NCI-H146 (cell line): ENCODE measurements around the gene SPHK2.
A peak's percentile ranks its signal among the peaks of the same experiment; 100 is the strongest.

Experiments
- DNase-seq: peaks from one replicate; lab custom pipeline; 2025; lab: John Stamatoyannopoulos, UW

SPHK2 gene

DNA sequence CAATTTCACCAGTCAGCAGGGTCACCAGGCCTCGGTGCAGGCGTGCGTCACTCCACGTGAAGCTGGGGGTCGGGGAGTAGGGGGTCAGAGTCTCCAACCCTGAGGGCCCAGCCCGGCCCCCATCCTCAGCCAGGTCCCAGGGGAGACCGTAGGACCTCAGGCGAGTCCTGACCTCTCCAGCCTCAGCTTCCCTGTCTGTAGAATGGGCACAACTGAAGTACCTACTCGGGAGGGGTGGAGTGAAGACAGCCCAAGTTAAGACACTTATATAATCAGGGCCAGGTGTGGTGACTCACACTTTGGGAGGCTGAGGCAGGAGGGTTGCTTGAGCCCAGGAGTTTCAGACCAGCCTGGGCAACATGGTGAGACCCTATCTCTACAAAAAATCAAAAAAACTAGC, 15.5 kb upstream of the SPHK2 start:
- no peak for DNase-seq

DNA sequence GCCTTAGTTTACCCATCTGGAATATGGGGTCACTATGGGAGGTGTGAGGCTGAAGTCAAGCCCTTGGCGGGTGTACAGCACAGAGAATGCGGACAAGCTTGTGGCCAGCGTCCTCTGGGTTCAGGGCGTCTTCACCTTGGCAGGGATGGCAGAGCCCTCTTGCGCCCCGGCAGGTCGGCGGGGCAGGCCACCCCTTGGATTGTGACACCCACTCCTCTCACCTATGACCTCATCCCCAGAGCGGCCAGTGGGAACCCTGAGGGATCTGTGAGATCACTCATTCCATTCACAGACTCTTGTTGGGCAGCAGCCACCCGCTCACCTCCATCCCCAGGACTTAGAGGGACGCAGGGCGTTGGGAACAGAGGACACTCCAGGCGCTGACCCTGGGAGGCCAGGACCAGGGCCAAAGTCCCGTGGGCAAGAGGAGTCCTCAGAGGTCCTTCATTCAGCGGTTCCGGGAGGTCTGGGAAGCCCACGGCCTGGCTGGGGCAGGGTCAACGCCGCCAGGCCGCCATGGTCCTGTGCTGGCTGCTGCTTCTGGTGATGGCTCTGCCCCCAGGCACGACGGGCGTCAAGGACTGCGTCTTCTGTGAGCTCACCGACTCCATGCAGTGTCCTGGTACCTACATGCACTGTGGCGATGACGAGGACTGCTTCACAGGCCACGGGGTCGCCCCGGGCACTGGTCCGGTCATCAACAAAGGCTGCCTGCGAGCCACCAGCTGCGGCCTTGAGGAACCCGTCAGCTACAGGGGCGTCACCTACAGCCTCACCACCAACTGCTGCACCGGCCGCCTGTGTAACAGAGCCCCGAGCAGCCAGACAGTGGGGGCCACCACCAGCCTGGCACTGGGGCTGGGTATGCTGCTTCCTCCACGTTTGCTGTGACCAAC, 12.6 kb upstream of the SPHK2 start, which contains the start of gene SPACA4:
Gene SPACA4, plus strand, starts transcription at position 280 of the 896 bp plus-strand sequence. Its CDS starts 237 bp downstream, at position 517.
- no peak for DNase-seq

DNA sequence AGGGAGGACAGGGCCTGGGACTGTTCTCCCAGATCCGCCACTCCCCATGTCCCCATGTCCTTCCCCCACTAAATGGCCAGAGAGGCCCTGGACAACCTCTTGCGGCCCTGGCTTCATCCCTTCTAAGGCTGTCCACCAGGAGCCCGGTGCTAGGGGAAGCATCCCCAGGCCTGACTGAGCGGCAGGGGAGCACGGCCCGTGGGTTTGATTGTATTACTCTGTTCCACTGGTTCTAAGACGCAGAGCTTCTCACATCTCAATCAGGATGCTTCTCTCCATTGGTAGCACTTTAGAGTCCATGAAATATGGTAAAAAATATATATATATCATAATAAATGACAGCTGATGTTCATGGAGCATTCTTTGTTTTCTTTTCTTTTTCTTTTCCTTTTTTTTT, 11.9 kb upstream of the SPHK2 start:
- DNase-seq = no peak

- peak; percentile 83 for DNase-seq
Measured at GRCh38 chr19:48608798-48609263, 10.5 kb upstream of the SPHK2 start.

GRCh38 chr19:48609571-48610108, 9.7 kb upstream of the SPHK2 start:
- no peak for DNase-seq

DNA sequence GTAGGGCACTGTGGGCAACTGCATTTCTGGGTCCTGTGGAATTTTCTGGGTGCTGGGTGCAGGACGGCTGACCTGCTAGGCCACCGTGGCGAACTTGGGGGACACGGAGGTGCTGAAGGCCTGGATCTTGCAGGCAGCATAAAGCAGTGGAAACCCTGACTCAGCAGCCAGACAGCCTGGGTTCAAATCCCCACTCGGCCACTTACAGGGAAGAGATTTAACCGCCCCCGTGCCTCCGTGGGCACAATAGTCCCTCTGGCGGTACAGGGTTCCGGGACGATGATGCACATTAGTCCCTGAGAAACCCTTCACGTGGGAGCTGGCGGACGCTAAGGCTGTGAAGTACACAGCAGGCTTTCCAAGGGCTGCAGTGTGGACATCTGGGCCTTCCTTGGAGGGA, 7.4 kb upstream of the SPHK2 start:
- no peak for DNase-seq

- DNase-seq = no peak
Measured at GRCh38 chr19:48613024-48613851, 6.1 kb upstream of the SPHK2 start.

DNA sequence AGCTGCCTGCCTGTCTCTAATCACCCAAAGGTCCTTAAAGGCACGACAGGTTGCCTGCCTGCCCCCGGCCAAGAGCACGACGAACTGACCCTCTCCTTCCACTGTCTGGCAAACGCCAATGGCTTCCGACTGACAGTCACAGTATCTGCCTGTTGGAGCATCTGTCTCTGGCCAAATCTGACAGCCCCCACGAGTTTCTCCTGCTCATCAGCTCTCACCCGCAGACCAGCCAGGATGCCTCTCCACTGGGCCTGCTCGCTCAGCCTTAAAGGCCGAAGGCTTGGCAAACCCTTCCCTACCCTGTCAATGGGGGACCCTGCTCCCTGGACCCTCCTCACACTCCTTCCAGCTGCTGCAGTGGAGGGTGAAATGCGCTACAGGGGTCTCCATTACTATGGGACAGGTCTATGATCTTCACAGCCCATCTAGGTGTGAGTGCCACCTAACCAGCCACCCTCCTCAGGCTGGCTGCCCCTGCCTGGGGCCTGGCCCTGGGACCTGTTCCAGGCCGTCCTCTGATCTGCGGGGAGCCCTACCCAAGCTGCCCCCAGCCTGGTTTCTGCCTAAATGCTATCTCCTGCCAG, 5.4 kb upstream of the SPHK2 start:
- DNase-seq = no peak

DNA sequence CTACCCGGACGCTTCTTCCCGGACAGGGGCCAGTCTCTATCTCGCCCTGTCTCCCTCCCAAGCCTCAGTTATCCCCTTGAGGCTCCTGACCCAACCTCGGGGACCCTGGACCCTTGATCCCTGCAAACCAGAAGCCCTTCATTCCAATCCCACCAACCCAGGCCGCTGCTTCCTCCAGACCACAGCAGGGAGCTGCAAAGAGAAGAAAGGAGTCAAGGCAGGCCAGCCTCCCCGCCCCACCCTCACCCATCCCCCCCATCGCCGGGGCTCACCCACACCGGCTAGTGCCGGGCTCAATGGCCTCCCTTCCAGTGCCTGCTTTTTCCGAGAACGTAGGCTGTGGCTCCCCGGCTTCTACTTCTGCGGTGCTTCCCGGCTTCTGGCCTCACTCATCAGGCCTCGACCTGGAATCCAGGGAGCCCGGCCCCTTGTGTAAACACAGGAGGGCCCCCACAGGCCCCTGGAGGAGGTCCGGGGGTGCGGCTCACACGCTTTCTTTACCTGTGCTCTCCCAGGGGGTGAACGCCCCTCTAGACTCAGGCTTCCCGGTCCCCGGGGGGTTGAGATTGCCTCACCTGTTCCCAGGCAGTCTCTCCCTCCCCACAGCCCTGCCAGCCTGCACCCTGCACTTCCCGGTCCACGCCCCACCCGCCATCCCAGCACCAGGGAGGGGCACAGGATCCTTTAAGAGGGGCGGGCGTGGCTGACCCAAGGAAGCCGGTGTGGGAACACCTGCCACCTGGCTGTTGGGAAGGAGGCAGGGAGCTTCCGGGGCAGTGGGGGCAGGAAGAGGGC, 4.7 kb upstream of the SPHK2 start, which contains the start of gene FAM83E:
Gene FAM83E, minus strand, starts transcription at position 641 of the 795 bp plus-strand sequence. CDS start 1,704 bp downstream, outside the sequence.
- no peak for DNase-seq

- DNase-seq = no peak
Measured at GRCh38 chr19:48615231-48616040, 3.9 kb upstream of the SPHK2 start.

GRCh38 chr19:48616041-48616436, 3.3 kb upstream of the SPHK2 start:
- DNase-seq = no peak

DNA sequence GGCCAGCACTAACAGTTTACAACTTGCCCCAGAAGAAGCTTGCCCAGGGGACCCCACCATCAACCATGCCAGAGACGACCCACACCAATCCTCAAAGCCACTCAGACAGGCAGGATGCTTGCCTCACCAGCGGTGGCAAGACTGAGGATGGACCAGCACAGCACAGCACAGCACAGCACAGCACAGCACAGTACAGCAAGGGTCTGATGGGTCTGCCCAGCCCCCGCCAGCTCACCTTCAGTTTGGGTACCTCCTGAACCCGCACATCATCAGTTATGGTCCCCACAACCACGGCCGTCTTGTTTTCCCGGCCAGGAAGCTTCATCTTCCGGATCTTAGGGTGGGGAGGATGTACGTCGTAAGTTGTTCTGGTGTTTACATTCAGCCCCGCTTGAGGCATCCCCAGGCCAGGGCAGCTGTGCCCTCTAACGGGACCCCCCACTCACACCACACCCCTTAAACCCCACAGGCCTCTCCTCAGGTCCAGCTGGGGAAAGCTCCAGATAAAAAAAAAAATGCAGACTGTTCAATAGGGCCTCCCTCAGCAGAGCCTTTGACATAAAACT, 2.7 kb upstream of the SPHK2 start:
- DNase-seq = no peak

- no peak for DNase-seq
Measured at GRCh38 chr19:48617146-48617937, 2.0 kb upstream of the SPHK2 start.

DNA sequence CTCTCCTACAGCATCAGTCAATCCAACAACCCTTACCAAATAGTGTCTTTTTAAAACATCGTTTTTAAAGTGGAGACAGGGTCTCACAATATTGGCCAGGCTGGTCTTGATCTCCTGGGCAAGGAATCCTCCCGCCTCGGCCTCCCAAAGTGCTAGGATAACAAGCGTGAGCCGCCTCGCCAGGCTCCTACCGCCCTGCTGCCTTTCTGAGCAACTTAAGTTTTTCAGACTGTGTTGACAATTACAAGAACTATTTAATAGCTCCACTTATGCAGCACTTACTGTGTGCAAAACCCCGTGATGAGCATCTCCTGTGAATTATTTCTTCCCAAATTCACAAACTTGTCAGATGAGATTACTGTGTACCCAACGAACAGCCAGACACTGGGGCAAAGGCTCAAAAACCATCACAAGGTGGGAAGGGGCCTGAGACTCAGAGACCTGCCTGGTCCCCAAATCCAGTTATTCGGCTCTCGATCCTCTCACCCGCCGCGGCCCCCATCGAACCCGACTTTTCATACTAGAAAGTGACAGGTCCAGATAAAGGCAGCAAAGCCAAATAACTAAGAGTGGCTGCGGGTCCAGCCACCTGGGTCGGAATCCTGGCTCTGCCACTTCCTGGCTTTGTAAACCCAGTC, 909 bp upstream of the SPHK2 start:
- DNase-seq = no peak

- no peak for DNase-seq
Measured at GRCh38 chr19:48619692-48620585, 633 bp downstream of the SPHK2 start.

GRCh38 chr19:48623556-48624066, 4.3 kb downstream of the SPHK2 start:
- peak; percentile 42 for DNase-seq

- DNase-seq = peak; percentile 99
Measured at GRCh38 chr19:48624067-48624594, 4.8 kb downstream of the SPHK2 start.
